Right renal cortex interstitium (tissue), 3 donors: ENCODE measurements around the gene SIM1. TPM values are rescaled to one million over a fixed set of nuclear protein-coding genes. Genes with fewer than 3 reads are reported as not detected.

Experiments used
- DNase-seq, 3 donors: peaks; one replicate each; pipeline ENCODE4 v3.0.0-alpha.2; 2013; ENCODE audit warnings: low read depth in 3 of 3, low spot score in 2 of 3
- polyA plus RNA-seq, 3 donors: library from polyadenylated mRNA; unstranded; fragments of 120-200 nt; gene quantifications; one replicate each; pipeline ENCODE4 v1.2.1, GENCODE V29; 2013; ENCODE audit not compliant: insufficient read length in 3 of 3

Gene SIM1
- polyA plus RNA-seq, 3 donors = 21.3 to 24.7 (median 24.6) TPM

DNA sequence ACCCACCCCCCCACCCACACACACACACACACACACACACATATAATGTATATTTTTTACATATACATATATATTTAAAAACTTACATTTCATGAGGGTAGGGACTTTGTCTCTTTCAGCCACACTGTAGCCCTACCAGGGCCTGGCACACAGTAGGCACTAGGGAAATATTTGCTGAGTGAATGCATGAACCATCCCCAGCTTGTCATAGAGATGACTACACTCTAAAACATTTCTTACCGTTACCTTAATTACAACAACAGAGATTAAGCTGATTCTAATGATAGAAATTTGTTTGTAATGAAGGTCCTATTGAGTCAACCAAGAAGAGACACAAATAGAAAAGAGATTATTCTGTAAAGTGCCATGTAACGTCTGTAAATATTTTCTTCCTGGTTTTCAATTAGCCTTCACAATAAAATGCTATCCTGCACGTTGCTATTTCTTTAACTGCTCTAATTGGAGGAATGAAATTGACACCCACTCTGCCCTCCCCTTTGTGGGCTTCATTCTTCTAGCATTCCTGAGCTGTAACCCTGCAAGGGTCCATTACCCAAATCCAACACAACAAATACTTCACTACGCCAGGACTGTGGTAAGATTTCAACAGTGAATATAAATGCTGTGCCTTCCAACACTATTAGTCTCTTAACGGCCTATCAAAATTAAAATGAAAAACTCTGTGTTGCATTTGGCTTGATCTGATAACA, 30.8 kb downstream of the SIM1 start:
- DNase-seq = no peak

DNA sequence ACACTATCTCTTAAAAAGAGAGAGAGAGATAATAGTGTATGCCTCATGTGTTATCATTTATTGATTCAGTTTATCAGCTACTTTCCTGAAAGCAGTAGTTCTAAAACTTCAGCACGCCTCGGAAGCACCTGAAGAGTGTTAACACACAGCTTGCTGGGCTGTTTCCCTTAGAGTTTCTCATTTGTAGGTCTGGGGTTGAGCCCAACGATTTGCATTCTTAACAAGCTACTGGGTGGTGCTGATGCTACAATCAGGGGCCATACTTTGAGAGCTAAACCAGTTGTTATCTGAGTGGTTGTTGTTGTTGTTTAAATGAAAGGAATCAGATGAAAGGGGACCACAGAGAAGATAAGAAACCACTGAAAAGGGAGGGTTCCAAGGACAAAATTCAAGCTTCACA, 32.6 kb downstream of the SIM1 start:
- no peak for DNase-seq

DNA sequence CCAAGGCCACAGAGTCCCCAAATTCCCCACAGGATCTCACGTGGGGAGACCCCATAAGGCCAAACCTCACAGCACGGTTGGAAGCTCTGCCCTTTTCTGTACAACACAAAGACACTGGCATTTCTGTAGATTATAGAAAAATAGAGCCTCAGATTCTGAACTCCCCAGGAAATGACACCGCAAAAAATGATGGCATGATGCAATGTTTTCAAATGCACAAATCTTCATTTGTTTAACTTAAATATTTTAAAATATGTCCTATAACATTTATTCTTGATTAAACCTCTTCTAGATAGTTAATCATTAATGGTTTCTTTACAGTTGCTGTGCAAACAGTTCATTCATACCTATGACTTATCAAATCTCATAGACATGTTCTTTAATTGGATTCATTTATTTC, 33.8 kb downstream of the SIM1 start:
- DNase-seq = no peak

DNA sequence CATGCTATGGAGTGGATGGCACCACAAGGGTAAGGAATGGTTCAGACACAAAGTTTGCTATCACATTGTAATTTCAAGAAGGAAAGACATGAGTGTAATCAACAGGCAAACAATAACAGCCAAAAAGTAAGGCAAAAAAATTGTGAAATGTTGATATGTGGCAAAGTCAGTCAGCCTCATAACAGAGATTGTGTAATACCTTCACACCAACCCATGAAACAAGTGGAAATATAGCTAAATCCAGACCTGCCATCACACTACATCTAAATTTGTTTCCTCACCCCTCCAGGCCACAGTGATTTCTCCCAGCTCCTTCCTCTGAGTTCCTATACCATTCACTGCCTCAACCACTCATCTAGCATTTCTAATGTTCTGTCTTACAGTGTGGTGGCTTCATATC, 37.3 kb downstream of the SIM1 start:
- no peak for DNase-seq

DNA sequence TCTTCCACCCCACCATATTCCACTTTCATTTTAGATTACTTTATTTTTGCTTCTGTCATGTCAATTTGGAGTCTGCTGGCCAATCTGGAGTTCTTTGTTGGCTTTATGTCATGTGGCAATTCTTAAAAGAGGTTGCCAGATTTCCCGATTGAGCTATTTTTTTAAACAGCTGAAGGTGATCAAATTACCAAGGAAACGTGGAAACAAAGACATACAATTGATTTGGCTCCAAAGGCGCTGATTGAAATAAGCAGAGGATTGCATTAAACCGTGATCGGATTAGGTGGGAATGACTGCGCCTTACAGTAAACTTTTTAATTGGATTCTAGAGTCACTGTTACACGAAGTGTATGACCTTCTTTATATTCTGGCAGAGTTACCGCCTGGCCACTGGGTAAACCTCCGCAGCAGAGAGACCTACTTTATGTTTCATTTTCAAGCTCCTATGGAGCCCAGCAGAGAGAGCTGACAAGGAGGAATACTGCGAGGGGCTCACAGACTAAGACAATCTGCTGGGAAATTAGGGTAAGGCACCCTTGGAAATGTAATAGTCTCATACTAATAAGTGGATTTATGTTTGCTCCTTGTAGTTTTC, 37.9 kb downstream of the SIM1 start:
- no peak for DNase-seq

DNA sequence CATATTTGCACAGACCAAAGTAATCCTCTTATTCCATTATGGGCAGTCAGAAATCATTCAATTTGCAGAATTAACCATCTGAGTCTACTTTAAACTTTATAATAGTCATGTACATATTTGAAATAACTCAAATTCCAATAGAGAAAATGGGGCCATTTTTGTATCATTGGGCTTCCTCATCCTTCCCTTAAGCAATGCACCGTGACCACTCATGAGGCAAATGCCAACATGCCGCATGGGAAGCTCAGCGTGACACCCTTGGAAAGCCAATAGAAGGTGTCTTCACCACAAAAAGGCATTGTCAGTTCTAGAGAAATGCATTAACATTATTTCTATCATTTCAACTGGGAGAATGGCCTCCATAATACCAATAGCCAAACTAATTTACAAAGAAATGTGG, 38.5 kb downstream of the SIM1 start:
- DNase-seq = no peak

DNA sequence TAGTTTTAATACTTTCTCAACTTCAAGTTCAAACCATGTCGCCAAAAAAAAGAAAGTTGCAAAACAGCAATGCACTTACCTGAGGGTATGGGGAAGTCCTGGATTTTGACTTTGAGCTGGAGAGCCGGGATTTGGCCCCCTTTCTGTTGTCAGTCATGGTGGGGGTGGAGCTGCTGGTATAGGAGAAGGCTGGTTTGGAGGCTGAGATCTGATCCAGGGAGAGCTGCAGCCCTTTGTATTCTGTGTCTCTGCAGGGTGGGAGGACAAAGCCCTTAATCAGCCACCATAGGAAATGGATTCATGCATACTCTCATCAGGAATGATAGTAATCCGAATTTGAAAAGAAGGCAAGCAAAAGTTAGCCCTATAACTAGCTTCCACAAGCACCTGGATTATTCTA, 44.0 kb downstream of the SIM1 start:
- DNase-seq = no peak

DNA sequence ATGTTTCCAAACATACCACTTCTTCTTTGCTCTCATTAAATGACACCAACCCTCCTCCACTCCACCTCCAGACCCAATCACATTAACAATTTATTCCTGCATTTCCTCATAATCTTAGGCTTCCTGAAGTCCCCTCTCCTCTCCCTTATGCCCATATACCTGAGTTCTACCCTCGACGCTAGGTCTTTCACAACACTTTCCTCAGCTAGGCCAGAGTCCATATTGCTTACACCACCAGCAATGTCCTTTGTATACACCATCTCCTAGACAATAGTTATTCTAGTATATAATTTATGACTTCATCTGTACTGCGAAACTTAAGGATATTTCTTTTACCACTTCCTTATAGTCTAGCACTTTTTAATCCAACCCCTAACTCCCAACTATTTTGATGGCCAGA, 47.7 kb downstream of the SIM1 start:
- no peak for DNase-seq

DNA sequence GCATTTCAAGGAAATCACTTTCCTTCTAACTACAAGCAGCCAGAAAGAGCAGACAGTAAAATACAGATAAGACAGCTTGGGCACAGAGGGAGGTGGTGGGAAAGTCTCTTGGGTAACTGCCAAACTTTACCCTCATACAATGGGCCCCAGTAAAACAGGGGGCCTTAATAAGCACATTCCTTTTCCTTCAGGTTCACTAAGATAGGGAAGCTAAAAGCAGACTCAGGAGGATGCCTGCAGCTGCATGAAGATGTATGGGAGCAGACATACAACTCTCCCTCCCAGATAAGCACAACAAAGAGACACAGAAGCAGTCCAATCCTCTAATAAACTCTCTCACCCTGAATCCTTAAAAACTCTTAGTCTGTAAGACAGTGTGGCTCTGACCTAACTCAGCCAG, 49.0 kb downstream of the SIM1 start:
- no peak for DNase-seq

DNA sequence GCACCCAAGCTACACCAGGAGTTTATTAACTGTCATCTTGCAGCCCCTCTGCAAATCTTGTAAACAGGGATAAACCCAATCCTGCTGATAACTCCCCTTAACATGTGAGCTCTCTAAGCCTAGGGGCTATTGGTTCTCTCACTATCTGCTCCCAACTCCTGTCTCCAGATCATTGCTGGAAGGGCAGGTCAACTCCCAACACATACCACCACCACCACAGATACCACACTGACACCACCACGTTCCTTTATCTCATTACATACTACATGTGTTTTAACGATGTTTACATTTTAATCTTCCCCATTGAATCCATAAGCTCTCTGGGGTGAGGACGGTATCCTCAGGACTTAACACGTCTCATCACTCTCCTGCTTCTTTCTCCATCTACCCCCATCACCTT, 51.8 kb downstream of the SIM1 start:
- DNase-seq = no peak

DNA sequence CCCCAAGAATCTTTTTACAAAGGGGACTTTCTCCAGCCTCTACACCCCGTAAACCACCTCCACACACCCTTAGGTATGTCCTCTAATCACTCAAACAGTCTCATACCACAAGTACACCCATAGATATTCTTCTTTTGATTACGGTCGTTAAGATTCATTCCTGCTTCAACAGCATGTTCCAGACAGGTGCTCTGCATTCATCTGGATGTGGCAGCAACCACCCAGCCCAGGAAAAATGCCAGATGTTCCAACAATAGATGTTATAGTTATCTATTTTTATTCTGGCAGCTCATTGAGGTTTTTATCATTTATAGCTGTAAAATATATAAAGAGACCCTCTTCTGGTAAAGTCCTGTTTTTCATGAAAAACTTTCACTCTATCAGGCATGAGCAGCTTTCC, 60.7 kb downstream of the SIM1 start:
- DNase-seq = no peak

DNA sequence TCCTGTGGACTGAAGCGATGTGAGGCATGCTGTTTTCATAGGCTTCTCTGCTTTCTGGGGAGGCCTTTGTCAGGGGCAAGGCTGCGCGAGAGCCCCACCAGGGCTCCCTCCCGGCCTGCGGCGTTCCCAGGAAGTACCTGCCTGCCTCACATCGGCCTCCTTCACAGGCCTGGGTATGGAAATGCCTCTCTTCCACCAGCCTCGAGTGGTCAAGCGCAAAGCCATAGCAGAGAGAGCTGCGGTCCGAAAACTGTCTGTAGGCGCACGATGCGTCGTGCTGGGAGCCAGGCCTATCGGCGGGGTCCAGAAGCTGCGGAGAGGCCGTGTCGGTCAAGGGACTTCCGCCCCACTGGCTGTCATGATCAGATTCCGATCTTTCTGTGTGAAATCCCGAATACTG, 71.2 kb downstream of the SIM1 start:
- no peak for DNase-seq

DNA sequence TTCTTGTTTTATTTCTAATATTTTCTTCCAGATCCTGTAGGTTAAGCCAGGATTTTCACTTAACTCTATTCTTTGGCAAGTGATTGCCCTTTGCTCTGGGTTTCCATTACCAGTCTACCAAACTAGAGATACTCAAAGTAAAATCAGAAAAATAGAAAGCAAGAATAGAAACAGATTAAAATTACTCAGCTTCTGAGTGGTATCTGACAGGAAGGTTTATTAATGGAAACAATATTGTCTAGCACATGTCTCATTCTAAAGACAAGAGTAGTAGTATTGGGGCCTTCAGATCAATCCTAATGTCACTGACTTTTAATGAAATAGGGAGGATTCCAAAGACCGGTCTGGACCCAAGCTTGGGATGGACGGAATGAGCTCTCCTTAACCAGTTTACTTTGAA, 72.3 kb downstream of the SIM1 start:
- DNase-seq = no peak

DNA sequence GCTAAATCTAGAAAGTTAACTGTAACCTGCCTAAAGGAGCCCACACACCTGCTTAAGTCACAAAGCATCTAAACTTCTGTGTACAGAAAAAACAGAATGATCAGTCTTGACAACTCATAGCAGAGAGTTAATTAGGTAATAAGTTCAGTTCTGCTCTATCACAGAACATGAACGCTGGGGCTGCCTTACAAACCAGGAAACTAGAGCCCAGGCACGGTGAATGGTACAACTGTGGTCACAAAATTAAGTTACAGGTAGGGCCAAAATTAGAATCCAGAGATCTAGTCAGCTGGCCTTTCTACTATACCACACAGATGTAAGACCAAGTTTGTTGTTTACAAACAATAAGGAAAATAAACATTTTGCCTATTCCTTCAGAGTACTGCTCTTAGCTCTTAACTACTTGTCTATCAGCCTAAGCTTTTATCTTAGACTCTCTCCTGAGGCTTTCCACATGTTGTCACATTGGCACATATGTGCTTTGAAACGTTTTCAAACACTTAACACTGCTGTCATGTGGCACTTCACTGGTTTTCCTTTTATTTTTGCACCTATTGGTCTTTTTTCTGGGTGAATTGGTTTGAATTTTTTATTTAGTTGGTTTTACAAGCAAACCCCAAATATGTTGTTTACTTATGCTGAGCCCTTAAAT, 75.7 kb downstream of the SIM1 start:
- DNase-seq = no peak

DNA sequence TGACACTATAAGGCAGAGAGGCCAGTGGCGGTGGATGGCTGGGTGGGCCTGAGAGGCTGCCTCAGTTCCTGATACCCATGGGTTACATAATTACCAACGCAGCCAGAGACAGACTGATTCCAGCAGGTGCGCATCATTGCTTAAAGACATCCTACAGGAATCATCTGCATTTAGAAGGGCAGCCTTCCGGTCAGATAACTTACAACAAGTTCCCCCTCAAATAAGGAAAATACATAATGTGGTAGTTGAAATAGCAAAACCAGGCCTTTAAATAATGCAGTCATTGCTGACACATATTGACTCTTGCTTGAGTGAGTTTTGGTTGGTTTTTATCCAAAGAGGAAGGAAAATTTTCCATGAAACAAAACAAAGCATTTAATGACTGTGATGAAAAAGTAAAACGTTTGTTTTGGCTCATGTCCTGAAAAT, 81.9 kb downstream of the SIM1 start:
- no peak for DNase-seq

DNA sequence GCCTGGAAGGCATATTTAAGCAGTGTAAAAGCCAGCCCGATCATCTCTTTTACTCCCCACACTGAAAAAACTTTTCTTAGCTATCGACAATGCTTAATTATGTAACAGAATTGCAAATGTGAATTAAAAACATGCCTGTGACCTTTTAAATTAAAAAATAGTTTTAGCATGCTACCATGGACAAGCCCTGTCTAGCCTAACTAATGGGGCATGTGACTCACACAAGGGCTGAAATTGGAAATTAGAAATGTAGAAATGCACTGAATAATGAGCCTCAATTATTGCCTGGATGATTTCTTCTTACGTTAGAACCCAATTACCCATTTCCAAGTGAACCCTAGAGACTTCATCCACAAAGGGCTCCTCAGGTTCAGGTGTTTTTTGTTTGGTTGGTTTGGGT, 82.7 kb downstream of the SIM1 start:
- DNase-seq = no peak

DNA sequence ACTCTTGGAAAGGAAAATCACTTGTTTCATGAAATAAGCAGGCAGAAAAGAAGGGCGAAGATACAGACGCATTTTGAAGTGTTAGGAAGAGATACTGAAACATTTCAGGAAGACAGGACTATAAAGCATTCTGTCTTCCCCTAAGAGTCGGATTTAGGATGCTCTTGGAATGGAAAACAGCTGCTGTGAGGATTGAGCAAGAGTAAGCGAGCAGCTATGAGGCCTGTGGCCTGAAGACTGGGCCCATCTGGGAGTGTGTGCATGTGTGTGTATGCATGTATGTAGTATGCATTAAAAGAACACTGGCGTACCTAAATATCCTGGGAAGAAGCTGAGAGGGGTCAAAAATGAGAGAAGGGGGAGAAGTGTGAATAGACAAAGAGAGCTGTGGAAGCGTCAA, 83.6 kb downstream of the SIM1 start:
- DNase-seq = no peak

DNA sequence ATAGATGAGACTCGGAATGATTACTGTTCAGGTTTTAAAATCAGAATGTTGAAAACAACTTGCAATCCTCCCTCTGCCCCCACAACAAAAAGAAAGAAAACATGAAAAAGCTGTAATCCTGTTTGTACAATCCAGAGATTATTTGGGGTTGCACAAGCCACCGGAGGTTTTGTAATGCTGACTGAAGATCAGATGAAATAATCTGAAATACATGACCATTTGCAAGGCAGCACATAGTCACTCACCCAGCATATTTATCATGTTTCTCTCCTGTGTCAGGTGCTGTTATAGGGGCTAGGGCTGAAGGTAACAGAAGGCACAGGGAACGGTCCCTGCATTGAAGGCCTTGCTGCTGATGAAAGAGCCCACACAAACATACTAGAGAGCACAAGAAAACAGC, 85.3 kb downstream of the SIM1 start:
- DNase-seq = no peak

DNA sequence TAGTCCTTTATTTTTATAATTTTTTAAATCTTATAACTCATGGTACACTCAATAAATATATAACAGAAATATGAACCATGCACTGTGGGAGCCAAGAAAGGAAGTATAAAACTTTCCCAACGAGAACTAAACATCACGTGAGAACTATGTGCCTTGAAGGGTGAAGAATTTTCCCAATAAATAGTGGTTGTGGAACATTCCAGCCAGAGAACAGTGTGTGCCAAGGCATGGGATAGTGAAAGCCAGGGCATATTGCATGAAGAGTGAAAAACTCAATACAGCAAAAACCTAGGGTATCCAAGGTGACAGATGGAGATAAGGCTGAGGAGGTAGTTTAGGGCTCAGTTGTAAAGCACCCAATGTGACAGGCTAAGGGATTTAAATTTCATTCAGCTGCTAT, 86.1 kb downstream of the SIM1 start:
- no peak for DNase-seq

DNA sequence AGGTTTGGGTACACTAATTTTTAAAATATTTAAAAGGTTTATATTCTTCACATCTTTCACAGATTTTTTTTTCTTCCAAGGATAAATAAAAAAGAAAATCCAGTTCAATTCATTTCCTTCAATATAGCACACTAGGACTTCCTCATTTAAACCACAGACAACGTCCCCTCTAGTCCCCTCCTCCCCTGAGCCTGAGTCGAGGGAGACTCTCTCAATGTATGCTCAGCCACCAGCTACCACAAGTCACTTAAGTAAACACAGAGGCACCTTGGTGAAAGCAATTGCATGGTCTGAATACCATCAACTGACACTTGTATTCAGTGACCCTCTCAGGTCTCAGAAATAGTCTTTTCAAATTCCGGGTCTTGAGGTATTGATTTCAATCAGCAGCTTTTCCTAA, 88.6 kb downstream of the SIM1 start:
- no peak for DNase-seq

DNA sequence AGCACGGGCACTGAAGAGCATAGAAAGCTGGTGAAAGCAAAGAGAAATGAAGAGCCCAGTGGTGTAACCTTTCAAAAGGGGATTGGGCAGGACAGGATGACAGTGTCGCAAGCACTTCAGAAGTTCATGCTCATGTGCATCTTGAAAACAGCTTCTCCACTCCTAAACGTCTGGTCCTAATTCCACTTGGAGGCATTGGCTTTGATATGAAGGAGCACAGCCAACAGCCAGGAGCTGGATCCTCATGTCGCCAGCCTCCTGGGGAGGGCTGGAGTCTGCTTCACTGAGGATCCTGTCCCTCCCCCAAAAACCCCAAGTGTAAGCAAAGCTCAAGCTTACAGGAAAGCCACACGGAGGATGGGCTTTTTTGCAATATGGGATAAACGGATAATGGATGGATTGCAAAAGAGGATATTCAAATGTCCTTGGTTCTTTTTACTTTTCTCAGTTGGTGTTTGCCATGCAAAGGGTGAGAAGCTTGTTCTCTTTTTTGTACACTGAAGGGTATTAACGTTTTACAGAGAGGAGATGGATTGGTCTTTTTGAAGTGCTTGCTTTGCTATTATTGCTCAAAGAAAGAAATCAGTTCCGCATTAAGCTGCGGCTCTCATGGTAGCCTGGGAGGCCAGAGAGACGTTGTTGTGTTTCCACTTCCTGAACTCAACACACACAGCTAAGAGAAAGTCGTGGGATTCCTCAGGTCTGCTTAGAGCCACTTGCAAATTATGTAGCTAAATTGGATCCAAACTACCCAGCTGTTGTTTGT, 92.2 kb downstream of the SIM1 start:
- no peak for DNase-seq

DNA sequence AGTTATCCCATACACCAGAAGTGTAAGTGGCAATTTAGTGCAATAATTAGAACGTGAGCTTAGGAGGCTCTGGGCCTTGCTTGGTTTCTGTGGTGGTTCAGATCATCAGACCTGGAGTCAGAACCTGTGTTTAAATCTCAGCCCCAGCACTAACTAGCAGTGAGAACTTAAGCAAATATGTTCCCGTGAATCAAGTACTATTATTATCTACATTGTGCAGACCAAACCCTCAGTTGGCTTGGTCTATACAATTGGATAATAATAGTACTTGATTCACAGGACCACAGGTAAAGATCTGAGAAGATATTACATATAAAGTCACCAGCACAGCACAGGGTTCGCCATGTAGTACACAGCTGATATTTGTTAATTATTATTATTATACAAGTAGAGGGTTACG, 93.1 kb downstream of the SIM1 start:
- no peak for DNase-seq
